Large intestine (tissue), 3 donors: Measurements from ENCODE around the gene TBL1XR1. TPM values are rescaled to one million over a fixed set of nuclear protein-coding genes. Genes with fewer than 3 reads are reported as not detected.
A peak's percentile ranks its signal among the peaks of the same experiment; 100 is the strongest.
"Not testable (repeated sequence)": the region's sequence is repeated elsewhere in the genome, so short reads cannot be mapped to it uniquely, and the experiment has no call there.

Source experiments
- DNase-seq, 2 donors: peaks; one replicate each; pipeline versions ENCODE4 v3.0.0 to v3.0.0-alpha.2; 2013
- H3K27ac ChIP-seq: one replicate; pipeline ENCODE4 v1.5.1; 2013; ENCODE audit warnings: low read length
- H3K27me3 ChIP-seq: 2 replicates; pipeline ENCODE4 v1.6.1; 2013; ENCODE audit warnings: low read length; ENCODE audit not compliant: control insufficient read depth, insufficient read depth
- H3K36me3 ChIP-seq: 2 replicates; pipeline ENCODE4 v1.6.1; 2013; ENCODE audit warnings: low read length; ENCODE audit not compliant: control insufficient read depth, insufficient read depth
- H3K4me1 ChIP-seq: one replicate; pipeline ENCODE4 v1.6.1; 2013; ENCODE audit warnings: low read length; ENCODE audit not compliant: control insufficient read depth, insufficient read depth
- H3K4me3 ChIP-seq: one replicate; pipeline ENCODE4 v1.5.1; 2013; ENCODE audit warnings: low read length
- H3K9me3 ChIP-seq: one replicate; pipeline ENCODE4 v1.6.1; 2013; ENCODE audit warnings: mild to moderate bottlenecking, low read depth, low read length, moderate library complexity; ENCODE audit not compliant: control insufficient read depth
- WGBS: methylation state at CpG from one replicate; pipeline ENCODE4 v1.1.5; 2013; ENCODE audit warnings: low lambda C conversion rate; ENCODE audit not compliant: insufficient coverage; 5-methylcytosine and 5-hydroxymethylcytosine counted together
- polyA plus RNA-seq: library from polyadenylated mRNA; unstranded; fragments of 120-200 nt; gene quantifications from one replicate; pipeline ENCODE4 v1.2.1, GENCODE V29; 2013

The TBL1XR1 gene
- polyA plus RNA-seq, 1 donor: 75.7 TPM

DNA sequence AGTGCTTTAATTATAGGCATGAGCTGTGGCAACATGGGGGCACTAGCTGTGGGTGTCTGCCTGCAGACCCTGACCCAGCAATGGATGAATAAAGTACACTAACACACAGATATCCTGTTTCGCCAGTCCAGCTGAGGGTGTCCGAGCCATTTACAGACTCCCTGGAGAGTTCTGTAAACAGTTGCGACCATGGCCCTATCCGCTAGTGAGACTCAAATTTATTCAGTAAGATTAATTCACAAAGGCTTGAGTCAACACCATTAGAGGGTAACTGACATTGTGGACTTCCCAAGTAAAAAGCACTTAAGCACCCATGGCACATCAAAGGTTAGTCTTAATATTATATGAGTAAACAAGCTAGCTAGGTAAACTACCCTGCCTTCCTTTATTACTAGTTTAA lies 161.6 kb downstream of the TBL1XR1 start:
- no peak overlapping the region for H3K4me3 ChIP-seq
- no peaks in the 10 kb centered on the region for H3K9me3 ChIP-seq
- H3K36me3 ChIP-seq: peaks cover 39% of the 10 kb centered on the region
- no peaks in the 10 kb centered on the region for H3K27me3 ChIP-seq
- no CpG with 5 or more reads among the region's 4 CpGs for WGBS
- DNase-seq: peak in 1 of 2 donors; percentile 19
- H3K4me1 ChIP-seq: no peaks in the 10 kb centered on the region
- H3K27ac ChIP-seq: no peak overlapping the region

DNA sequence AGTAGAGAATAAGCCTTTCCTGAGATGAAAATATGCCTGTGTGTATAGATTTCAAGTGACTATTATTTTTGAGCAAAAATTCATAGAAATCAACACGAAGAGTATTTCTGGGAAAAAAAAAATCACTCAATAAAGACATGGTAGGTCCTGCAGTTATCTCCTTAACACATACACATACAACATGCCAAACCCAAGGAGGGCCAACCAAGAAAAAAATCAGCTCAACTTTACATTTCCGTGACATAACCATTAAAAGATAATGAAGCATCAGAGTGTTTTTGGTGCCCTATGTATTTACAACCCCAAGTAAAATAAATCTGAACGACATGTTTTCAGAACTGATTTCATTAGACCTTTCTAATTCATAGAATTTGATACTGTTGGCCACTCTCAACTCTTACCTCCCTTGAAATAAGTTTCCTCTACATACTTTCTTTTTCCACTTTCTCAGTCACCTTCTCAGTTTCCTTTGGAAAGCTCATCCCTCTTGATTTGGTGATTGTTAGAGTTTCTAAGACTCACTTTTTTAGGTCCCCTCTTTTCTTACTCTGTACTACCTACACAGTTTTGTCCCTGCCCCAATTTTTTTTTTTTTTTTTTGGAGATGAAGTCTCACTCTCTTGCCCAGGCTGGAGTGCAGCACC lies 162.3 kb downstream of the TBL1XR1 start:
- Histone ChIP-seq H3K27ac (no peak overlapping the region), H3K4me1 (no peaks in the 10 kb centered on the region), H3K9me3 (no peaks in the 10 kb centered on the region), H3K4me3 (no peak overlapping the region), H3K27me3 (no peaks in the 10 kb centered on the region), H3K36me3 (peaks cover 40% of the 10 kb centered on the region)
- WGBS: 100% methylated on average over 3 of the region's 3 CpGs
- no peak for DNase-seq

DNA sequence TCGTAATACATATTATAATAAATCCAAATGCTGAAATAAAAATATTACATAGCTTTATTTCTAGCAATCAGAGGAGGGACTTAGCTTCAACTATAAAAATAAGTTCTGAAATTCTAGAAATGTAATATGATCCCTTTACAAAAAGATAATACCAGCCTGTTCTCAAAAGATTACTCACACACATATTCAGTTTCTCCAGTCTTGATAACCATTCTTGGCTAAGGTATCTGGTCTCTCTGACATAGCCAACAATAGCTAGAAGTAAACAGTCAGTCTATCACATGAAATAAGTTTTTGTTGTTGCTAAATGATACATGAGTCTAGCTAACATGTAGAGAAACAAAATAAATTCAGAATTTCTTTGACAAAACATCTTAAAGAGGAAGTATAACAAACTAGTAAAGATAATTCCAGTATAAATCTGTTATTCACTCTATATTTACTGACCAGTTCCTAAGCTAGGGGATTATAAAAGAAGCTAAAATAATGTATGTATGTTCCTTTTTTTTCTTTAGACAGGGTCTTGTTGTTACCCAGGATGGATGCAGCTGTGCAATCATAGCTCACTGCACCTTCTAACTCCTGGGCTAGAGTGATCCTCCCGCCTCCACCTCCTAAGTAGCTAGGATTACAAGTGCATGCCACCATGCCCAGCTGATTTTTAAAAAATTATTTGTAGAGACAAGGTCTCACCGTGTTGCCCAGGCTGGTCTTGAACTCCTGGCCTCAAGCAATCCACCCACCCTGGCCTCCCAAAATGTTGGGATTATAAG lies 170.6 kb downstream of the TBL1XR1 start:
- no peaks in the 10 kb centered on the region for H3K9me3 ChIP-seq
- no peaks in the 10 kb centered on the region for H3K27me3 ChIP-seq
- 100% methylated on average over 1 of the region's 3 CpGs for WGBS
- DNase-seq: no peak
- H3K27ac ChIP-seq: no peak overlapping the region
- no peak overlapping the region for H3K4me3 ChIP-seq
- peaks cover 29% of the 10 kb centered on the region for H3K36me3 ChIP-seq
- H3K4me1 ChIP-seq: no peaks in the 10 kb centered on the region

DNA sequence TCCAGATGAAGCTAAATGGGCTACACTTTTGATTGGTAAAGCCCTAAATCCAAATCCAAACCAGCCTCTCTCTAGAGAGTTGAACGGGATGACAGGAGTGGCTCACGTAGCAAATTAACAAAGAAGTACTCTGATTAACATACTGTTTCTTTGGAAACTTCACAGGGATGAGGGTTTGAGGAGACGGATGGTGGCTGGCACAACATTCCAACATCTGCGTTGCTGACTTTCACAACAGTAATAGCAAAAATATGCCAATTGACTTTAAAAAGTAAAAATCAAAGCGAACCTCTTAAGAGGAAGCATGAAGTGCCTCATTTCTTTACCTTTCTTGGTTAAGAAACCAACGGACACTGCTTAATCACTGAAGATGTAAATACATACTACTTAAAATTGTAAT lies 181.4 kb downstream of the TBL1XR1 start:
- Histone ChIP-seq H3K4me1 (no peaks in the 10 kb centered on the region), H3K9me3 (no peaks in the 10 kb centered on the region), H3K27ac (no peak overlapping the region), H3K36me3 (peaks cover 8% of the 10 kb centered on the region), H3K4me3 (no peak overlapping the region), H3K27me3 (no peaks in the 10 kb centered on the region)
- WGBS: 100% methylated on average over 2 of the region's 6 CpGs
- no peak for DNase-seq

DNA sequence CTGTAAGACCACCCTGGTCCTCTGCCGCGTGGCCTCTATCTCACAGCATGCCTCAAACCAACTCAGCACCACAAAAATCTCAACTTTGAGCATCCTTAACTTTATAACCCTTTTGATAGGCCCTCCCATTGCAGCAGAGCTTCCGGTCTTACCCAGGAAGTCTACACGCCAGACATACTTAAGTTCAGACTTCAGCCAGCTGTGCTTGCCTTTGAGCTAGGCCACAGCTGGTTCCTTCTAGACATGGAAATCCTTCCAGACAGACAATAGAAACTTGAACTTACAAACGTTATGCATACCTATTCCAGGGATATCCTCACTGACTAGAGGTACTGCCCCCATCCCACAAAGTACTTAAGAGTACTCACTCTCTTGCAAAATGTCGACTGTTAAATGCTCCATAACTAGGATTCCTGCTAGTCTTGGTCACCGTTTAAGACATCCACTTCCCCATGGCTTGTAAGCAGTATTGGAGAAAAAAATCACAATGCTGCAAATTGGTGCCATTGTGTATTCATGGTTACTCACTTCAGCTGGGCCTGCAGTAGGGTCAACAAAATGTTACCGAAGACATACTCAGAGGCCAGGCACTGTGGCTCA lies 183.5 kb downstream of the TBL1XR1 start:
- H3K9me3 ChIP-seq: no peaks in the 10 kb centered on the region
- no peaks in the 10 kb centered on the region for H3K27me3 ChIP-seq
- 80% methylated on average over 1 of the region's 8 CpGs for WGBS
- H3K4me1 ChIP-seq: no peaks in the 10 kb centered on the region
- DNase-seq: no peak
- no peak overlapping the region for H3K27ac ChIP-seq
- peaks cover 6% of the 10 kb centered on the region for H3K36me3 ChIP-seq
- H3K4me3 ChIP-seq: no peak overlapping the region

DNA sequence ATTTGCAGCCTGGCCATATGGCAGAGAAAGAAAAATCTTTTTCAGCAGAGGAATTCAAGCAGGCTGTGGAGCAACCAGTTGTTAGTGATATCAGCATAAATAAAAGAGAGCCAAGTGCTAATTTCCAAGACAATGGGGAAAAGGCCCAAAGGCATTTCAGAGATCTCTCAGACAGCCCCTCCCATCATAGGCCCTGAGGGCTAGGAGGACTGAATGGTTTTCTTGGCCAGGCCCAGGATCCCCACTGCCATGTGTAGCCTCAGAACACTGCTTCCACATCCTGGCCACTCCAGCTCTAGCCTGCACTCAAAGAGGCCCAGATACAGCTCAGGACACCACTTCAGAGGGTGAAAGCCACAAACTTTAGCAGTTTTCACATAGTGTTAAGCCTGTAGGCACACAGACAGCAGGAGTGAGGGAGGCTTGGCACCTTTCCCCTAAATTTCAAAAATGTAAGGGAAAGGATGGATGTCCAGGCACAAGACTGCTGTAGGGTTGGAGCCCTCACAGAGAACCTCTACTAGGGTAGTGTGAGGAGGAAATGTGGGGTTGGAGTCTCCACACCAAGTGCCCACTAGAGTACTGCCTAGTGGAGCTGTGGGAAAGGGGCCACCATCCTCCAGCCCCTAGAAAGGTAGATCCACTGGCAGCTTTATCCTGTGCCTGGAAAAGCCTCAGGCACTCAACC lies 191.4 kb downstream of the TBL1XR1 start:
- Histone ChIP-seq H3K27me3 (no peaks in the 10 kb centered on the region), H3K4me3 (no peak overlapping the region), H3K4me1 (no peaks in the 10 kb centered on the region), H3K9me3 (peaks cover 10% of the 10 kb centered on the region), H3K36me3 (no peaks in the 10 kb centered on the region), H3K27ac (no peak overlapping the region)
- DNase-seq: no peak

DNA sequence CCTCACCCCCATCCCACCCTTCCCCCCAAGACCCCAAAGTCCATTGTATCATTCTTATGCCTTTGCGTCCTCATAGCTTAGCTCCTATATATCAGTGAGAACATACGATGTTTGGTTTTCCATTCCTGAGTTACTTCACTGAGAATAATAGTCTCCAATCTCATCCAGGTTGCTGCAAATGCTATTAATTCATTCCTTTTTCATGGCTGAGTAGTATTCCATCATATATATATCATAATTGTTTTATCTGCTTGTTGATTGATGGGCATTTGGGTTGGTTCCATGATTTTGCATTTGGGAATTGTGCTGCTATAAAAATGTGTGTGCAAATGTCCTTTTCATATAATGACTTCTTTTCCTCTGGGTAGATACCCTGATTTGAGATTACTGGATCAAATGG lies 197.1 kb downstream of the TBL1XR1 start:
- H3K27ac ChIP-seq, DNase-seq, H3K27me3 ChIP-seq, H3K9me3 ChIP-seq, H3K4me3 ChIP-seq, H3K36me3 ChIP-seq, H3K4me1 ChIP-seq: not testable (repeated sequence)
- WGBS: no CpG with 5 or more reads among the region's 2 CpGs

DNA sequence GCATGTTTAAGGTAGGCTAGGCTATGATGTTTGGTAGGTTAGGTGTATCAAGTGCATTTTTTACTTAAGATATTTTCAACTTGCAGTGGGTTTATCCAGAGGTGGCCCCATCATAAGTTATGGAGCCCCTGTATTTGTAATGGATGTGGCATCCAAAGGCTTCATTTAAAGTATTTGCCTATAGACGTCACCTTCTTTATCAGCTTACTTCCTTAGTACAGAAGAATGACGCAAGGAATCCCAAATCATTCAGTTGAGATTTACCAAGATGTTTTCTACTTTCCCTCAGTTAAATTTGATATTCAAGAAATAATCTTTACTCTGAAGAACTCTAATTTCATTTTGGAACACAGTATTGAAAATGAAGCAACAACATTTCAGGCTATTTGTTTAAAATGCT lies 201.3 kb downstream of the TBL1XR1 start:
- peaks cover 2% of the 10 kb centered on the region for H3K9me3 ChIP-seq
- H3K4me1 ChIP-seq: no peaks in the 10 kb centered on the region
- H3K27me3 ChIP-seq: no peaks in the 10 kb centered on the region
- no peak overlapping the region for H3K27ac ChIP-seq
- WGBS: no CpG with 5 or more reads among the region's 2 CpGs
- no peaks in the 10 kb centered on the region for H3K36me3 ChIP-seq
- no peak overlapping the region for H3K4me3 ChIP-seq
- no peak for DNase-seq

DNA sequence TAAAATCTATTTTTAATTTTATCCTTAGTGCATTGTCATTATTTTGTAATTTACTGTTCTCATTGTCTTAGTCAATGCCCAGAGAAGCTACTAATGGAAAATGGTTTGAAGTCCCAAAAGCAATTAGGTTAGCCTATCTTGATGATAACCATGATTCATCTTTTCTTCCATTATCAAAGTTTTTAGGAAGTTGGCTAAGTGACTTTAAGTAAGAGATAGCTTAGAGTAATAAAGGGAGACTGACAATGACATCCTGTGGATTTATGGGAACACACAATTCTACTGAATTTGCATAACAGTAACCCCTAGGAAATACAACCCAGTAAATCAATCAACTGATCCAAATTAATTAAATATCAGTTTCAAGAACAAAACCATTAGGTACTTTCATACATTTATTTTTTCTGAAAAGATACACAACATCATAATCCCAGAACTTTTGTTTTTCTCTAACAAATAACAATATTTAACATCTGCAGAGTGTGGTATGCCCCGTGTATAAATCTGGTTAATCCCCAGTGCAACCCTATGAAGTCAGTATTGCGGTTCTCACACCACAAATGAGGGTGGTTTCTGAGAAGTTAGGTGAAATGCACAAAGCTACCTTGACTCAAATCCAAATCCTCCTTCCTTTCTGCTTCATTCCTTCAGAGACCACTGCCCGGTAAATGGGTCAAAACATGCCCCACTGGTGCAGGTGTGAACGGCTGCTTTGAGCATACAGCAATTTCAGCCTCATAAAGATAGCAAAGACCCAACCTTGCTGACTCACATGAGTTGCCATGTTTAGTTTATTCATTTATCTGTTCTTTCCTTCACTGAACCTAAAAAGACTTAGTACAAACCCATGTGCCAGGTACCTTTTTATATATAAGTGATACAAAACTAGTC lies 202.1 kb downstream of the TBL1XR1 start:
- Histone ChIP-seq H3K36me3 (no peaks in the 10 kb centered on the region), H3K4me3 (no peak overlapping the region), H3K9me3 (peaks cover 2% of the 10 kb centered on the region), H3K27me3 (no peaks in the 10 kb centered on the region), H3K4me1 (no peaks in the 10 kb centered on the region), H3K27ac (no peak overlapping the region)
- no peak for DNase-seq
- no CpG with 5 or more reads among the region's 4 CpGs for WGBS

DNA sequence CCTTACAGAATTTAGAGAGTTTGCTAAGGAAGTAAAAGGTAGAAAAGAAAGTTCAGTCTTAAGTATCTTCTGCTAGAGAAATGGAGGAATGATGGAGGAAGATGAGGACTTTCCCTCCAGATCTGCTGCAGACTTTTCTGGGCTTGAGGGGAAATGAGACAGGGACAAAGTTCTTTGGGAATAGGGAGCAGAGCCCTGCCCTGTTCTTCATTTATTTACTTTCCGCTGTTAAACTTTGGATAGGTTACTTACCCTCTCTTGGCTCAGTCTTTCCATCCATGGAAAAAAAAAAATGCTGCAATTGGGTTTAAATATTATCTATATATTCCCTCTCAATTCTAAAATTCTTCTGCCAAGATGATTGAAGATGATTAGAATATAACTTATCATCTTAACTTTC lies 202.9 kb downstream of the TBL1XR1 start:
- Histone ChIP-seq H3K27ac (no peak overlapping the region), H3K27me3 (no peaks in the 10 kb centered on the region), H3K9me3 (peaks cover 2% of the 10 kb centered on the region), H3K4me3 (no peak overlapping the region), H3K36me3 (no peaks in the 10 kb centered on the region), H3K4me1 (no peaks in the 10 kb centered on the region)
- no CpG with 5 or more reads among the region's 1 CpG for WGBS
- no peak for DNase-seq
